Ovary (tissue), 10 donors: Measurements from ENCODE around the gene TTC3. TPM values are rescaled to one million over a fixed set of nuclear protein-coding genes. Genes with fewer than 3 reads are reported as not detected.
A peak's percentile ranks its signal among the peaks of the same experiment; 100 is the strongest.

ENCODE experiments used
- DNase-seq, 5 donors: peaks; one replicate each; pipeline ENCODE4 v3.0.0-alpha.2; 2019 to 2020
- H3K27ac ChIP-seq, 2 donors: fragments of 200-600 bp; one replicate each; pipeline versions ENCODE4 v1.5.1 to v1.8.0; 2019 to 2022
- H3K27me3 ChIP-seq: fragments of 200-600 bp; one replicate; pipeline ENCODE4 v1.8.0; 2022
- H3K36me3 ChIP-seq: fragments of 200-600 bp; sonication (generic); one replicate; pipeline ENCODE4 v1.5.1; 2019
- H3K4me1 ChIP-seq: one replicate; pipeline ENCODE4 v1.8.1; 2013; ENCODE audit warnings: mild to moderate bottlenecking, moderate library complexity; ENCODE audit not compliant: insufficient read depth
- H3K4me3 ChIP-seq: fragments of 200-600 bp; sonication (generic); one replicate; pipeline ENCODE4 v1.5.1; 2017
- H3K9me3 ChIP-seq, 2 donors: fragments of 200-600 bp in 1 of 2; sonication (generic) in 1 of 2; one replicate each; pipeline versions ENCODE4 v1.5.1 to v1.8.1; 2013 to 2019; ENCODE audit warnings: mild to moderate bottlenecking in 1 of 2, moderate library complexity in 1 of 2
- EP300 ChIP-seq: sonication (generic); formaldehyde crosslinking; IDR thresholded peaks from one replicate; pipeline ENCODE4 v1.6.1; 2017; ENCODE audit warnings: antibody characterized with exemption
- POLR2A ChIP-seq: fragments of 450-650 bp; IDR thresholded peaks from one replicate; pipeline ENCODE4 v1.6.1; 2017; ENCODE audit warnings: antibody characterized with exemption, mild to moderate bottlenecking, moderate library complexity
- WGBS, 3 donors: extraction: QIAGEN DNeasy Blood & Tissue Kit in 1 of 3; methylation state at CpG; one replicate each; pipeline versions ENCODE4 v1.1.5 to v1.1.7; 2013 to 2017; 5-methylcytosine and 5-hydroxymethylcytosine counted together
- intact Hi-C, 4 donors: fragments of 100-400 bp; cut with DNase I; formaldehyde crosslinking; loops; one replicate each; pipeline versions ENCODE4 v1.11.0 to v1.15.1; 2022 to 2023
- long read RNA-seq, 3 donors: library from polyadenylated mRNA in 2 of 3; unstranded in 2 of 3; transcript quantifications; one replicate each; pipeline ENCODE4 v2.0.0 and lab custom pipeline, GENCODE V29; 2021 to 2026
- polyA plus RNA-seq, 2 donors: library from polyadenylated mRNA; stranded (reverse); fragments of 200-250 nt in 1 of 2; fragments of 350-450 nt in 1 of 2; fragmentation: Illumina TruSeq in 1 of 2; extraction: RNeasy Lipid Tissue Mini Kit (QIAGEN cat#74804) in 1 of 2; gene quantifications; one replicate each; pipeline ENCODE4 v1.2.3, GENCODE V29; 2013 to 2014
- total RNA-seq, 7 donors: library from RNA; depleted of rRNA in 2 of 7; stranded (reverse); fragments of >200 nt in 2 of 7; fragmentation: NEBNext Ultra II Directional in 3 of 7; extraction: Animal tissue kit (Norgen Biotek cat#: 25700) in 3 of 7; gene quantifications; one replicate each; pipeline versions ENCODE4 v1.1.0 to v1.2.4, GENCODE V29; 2016 to 2023
- TF ChIP-seq, protein P1 (sequence below), 3 donors: fragments of 450-650 bp in 2 of 3; fragments of 200-600 bp in 1 of 3; IDR thresholded peaks; one replicate each; pipeline versions ENCODE4 v1.5.1 to v1.8.0; 2016 to 2022; ENCODE audit warnings: antibody characterized with exemption in 3 of 3, mild to moderate bottlenecking in 1 of 3
- donor health status: DM: no; HTN: no; CAD: no; lungs with moderate emphysema.
- donor health status: DM: no; HTN: no; CAD: no.
- donor health status: Bipolar disorder and iron deficiency.
- donor health status: DM: yes; HTN: yes; CAD: no.
- donor health status: DM: no; HTN: no; CAD: no.
- donor health status: DM: yes; HTN: yes; CAD: no.

The TTC3 gene, protein sequence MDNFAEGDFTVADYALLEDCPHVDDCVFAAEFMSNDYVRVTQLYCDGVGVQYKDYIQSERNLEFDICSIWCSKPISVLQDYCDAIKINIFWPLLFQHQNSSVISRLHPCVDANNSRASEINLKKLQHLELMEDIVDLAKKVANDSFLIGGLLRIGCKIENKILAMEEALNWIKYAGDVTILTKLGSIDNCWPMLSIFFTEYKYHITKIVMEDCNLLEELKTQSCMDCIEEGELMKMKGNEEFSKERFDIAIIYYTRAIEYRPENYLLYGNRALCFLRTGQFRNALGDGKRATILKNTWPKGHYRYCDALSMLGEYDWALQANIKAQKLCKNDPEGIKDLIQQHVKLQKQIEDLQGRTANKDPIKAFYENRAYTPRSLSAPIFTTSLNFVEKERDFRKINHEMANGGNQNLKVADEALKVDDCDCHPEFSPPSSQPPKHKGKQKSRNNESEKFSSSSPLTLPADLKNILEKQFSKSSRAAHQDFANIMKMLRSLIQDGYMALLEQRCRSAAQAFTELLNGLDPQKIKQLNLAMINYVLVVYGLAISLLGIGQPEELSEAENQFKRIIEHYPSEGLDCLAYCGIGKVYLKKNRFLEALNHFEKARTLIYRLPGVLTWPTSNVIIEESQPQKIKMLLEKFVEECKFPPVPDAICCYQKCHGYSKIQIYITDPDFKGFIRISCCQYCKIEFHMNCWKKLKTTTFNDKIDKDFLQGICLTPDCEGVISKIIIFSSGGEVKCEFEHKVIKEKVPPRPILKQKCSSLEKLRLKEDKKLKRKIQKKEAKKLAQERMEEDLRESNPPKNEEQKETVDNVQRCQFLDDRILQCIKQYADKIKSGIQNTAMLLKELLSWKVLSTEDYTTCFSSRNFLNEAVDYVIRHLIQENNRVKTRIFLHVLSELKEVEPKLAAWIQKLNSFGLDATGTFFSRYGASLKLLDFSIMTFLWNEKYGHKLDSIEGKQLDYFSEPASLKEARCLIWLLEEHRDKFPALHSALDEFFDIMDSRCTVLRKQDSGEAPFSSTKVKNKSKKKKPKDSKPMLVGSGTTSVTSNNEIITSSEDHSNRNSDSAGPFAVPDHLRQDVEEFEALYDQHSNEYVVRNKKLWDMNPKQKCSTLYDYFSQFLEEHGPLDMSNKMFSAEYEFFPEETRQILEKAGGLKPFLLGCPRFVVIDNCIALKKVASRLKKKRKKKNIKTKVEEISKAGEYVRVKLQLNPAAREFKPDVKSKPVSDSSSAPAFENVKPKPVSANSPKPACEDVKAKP (N-terminal part only)
- 100 to 1,000 TPM; 142 to 192 (median 157) TPM for total RNA-seq
- polyA plus RNA-seq = 10 to 100 TPM; 58.2 to 76.8 TPM
- long read RNA-seq, donor 1, transcript TTC3-210 (26 exons, 2,451 nt) = major isoform, 30 of 339 reads
- long read RNA-seq, donor 1, partial matches to known transcripts = 263 of 339 reads
- long read RNA-seq, donor 1, other reads (novel, unspliced or antisense) = 43 of 339 reads
- long read RNA-seq, donor 2, partial matches to known transcripts = 92 of 101 reads
- long read RNA-seq, donor 2, other reads (novel, unspliced or antisense) = 7 of 101 reads
- long read RNA-seq, donor 3, partial matches to known transcripts = 6 of 29 reads
- long read RNA-seq, donor 3, other reads (novel, unspliced or antisense) = 17 of 29 reads

DNA sequence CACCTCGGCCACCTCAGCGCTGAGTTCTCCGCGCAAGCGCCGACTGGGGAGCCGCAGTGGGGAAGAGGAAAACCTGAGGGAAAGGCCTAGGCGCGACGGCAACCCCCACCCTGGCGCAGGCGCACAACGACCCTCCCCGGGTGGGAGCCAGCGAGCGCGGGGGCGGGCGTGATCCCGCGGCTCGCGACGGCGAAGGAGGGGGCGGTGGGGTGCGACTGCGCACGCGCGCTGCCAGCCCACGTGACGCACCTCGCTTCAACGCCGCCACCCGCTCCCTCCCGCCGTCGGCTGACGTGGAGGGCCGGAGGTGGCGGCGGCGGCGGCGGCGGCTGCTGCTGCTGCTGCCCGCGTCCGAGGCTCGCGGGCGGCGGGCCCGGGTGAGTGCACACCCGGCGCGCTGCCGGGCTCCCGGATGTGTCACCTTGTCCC is at the start of gene TTC3, which contains the start of gene PIGP:
TTC3 (plus strand) TSS at position 267 of the 429 bp plus-strand sequence. CDS start 14,004 bp downstream, outside the sequence.
PIGP (minus strand) TSS at position 84 of the 429 bp plus-strand sequence. CDS start 556 bp downstream, outside the sequence.
- DNase-seq = peak; percentile 96 to 99 (median 98)
- Histone ChIP-seq H3K36me3 (no peaks in the 10 kb centered on the region), H3K27me3 (no peaks in the 10 kb centered on the region), H3K4me1 (no peaks in the 10 kb centered on the region), H3K9me3 (no peaks in the 10 kb centered on the region), H3K27ac (peak within 1 kb of the TSS; percentile 92 to 97), H3K4me3 (peak within 1 kb of the TSS; percentile 92)
- intact Hi-C loops = loop anchor here in 3 of 4 donors (2.0 to 5.0 kb wide), 4 partner anchors 106 to 294 kb away; partner anchors contain the start of genes DYRK1A (in 2 of the 3), HLCS (in 1 of the 3) and VPS26C (in 1 of the 3)
- WGBS, 3 donors = 0% methylated on average over 29 to 60 of the region's 61 CpGs
- TF ChIP-seq, protein P1, sequence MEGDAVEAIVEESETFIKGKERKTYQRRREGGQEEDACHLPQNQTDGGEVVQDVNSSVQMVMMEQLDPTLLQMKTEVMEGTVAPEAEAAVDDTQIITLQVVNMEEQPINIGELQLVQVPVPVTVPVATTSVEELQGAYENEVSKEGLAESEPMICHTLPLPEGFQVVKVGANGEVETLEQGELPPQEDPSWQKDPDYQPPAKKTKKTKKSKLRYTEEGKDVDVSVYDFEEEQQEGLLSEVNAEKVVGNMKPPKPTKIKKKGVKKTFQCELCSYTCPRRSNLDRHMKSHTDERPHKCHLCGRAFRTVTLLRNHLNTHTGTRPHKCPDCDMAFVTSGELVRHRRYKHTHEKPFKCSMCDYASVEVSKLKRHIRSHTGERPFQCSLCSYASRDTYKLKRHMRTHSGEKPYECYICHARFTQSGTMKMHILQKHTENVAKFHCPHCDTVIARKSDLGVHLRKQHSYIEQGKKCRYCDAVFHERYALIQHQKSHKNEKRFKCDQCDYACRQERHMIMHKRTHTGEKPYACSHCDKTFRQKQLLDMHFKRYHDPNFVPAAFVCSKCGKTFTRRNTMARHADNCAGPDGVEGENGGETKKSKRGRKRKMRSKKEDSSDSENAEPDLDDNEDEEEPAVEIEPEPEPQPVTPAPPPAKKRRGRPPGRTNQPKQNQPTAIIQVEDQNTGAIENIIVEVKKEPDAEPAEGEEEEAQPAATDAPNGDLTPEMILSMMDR (IDR thresholded peaks at IDR 0.05) = peak in 1 of 3 donors; percentile 26
- peak; percentile 88 for TF ChIP-seq POLR2A
- TF ChIP-seq EP300 = no peak

DNA sequence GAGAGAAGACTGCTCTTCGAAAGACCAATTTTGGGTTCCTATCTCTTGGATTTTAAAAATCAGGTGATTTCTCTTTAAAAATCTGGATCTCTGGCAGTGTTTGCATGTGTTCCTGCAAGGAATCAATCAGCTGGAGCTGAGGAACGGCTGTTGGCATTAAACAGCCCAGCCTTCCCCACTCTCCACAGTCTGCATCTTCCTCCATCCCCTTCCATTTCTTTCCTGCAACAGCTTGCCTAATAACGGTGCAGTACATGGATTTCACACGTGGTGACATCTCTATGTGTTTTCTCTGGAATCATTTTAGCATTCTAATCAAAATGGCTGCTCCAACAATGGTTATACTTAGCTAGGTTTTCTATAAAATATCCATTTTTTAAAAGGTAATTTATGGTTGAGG is 46.6 kb upstream of the TTC3 start:
- no peaks in the 10 kb centered on the region for H3K4me1 ChIP-seq
- no peaks in the 10 kb centered on the region for H3K27me3 ChIP-seq
- TF ChIP-seq EP300 = no peak
- TF ChIP-seq, protein P1 (IDR thresholded peaks at IDR 0.05) = no peak
- no peak for TF ChIP-seq POLR2A
- intact Hi-C loops = no loop called here
- H3K36me3 ChIP-seq = no peaks in the 10 kb centered on the region
- no peak for DNase-seq
- H3K4me3 ChIP-seq = no peak overlapping the region
- no peaks in the 10 kb centered on the region for H3K9me3 ChIP-seq
- 23 to 45% (median 26%) methylated on average over 4 of the region's 4 CpGs for WGBS, 3 donors
- H3K27ac ChIP-seq = no peak overlapping the region

DNA sequence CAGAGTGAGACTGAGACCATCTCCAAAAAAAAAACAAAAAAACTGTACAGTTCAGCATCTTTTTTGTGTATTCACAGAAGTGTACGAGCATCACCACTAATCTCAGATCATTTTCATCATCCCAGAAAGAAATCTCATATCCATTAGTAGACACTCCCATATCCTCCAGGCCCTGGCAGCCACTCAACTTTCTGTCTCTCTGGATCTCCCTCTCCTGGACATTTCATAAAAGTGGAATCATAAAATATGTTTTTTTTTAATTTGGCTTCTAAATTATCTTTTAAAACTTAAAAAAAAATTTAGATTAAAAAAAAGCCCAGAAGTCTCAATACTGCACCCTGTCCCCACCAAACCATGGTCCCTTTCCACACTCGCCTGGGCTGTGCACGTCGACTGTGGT is 44.5 kb upstream of the TTC3 start:
- intact Hi-C loops = no loop called here
- Histone ChIP-seq H3K4me3 (no peak overlapping the region), H3K4me1 (no peaks in the 10 kb centered on the region), H3K27ac (no peak overlapping the region), H3K36me3 (no peaks in the 10 kb centered on the region), H3K9me3 (no peaks in the 10 kb centered on the region), H3K27me3 (no peaks in the 10 kb centered on the region)
- no peak for DNase-seq
- WGBS, 3 donors = 82 to 92% (median 87%) methylated on average over 4 of the region's 4 CpGs
- TF ChIP-seq, protein P1 (IDR thresholded peaks at IDR 0.05) = no peak
- no peak for TF ChIP-seq EP300
- no peak for TF ChIP-seq POLR2A
